Endothelial cell of umbilical vein (primary cell): ENCODE measurements around the gene SPSB2. TPM values are rescaled to one million over a fixed set of nuclear protein-coding genes. Genes with fewer than 3 reads are reported as not detected.

Experiments
- BruUV-seq: library from RNA; stranded (reverse); fragments of 400-500 nt; replicated peaks from 2 replicates; lab custom pipeline; 2021; lab: Mats Ljungman, UMichigan
- CTCF ChIA-PET: fragments of 300-600, 350-600 bp; sonication (Branson Sonifier 250); formaldehyde crosslinking; loops from one replicate; lab custom pipeline; 2021; ENCODE audit warnings: antibody characterized with exemption, inconsistent platforms; lab: Charles Lee
- POLR2A ChIA-PET: fragments of 300-600, 350-600 bp; sonication (Branson Sonifier 250); formaldehyde crosslinking; loops from one replicate; lab custom pipeline; 2021; ENCODE audit warnings: antibody characterized with exemption, inconsistent platforms; lab: Charles Lee
- DNase-seq: peaks from one replicate; pipeline ENCODE4 v3.0.0-alpha.2; 2011; ENCODE audit warnings: low read depth, low spot score
- FAIRE-seq: peaks from 2 replicates; lab custom pipeline; 2011; peaks lifted over from hg19 to GRCh38; lab: Jason Lieb, UNC
- H2AFZ ChIP-seq: 2 replicates; pipeline ENCODE4 v1.6.0; 2012; ENCODE audit warnings: low read depth, low read length, control low read depth, inconsistent platforms
- H3K27ac ChIP-seq: 2 replicates; pipeline ENCODE4 v1.5.1; 2011; ENCODE audit warnings: low read depth, mild to moderate bottlenecking, control low read depth, low read length, moderate library complexity; ENCODE audit not compliant: insufficient read depth
- H3K27me3 ChIP-seq, 2 experiments: 2 replicates each; pipeline versions ENCODE4 v1.6.0 to v1.6.1; 2011; ENCODE audit warnings: low read length in 2 of 2, mixed read lengths in 1 of 2; ENCODE audit not compliant: control insufficient read depth in 2 of 2, insufficient read depth in 2 of 2
- H3K36me3 ChIP-seq, 2 experiments: 2 replicates in 1 of 2; 3 replicates in 1 of 2; pipeline ENCODE4 v1.5.1; 2011; ENCODE audit warnings: low read length in 2 of 2, mild to moderate bottlenecking in 1 of 2, moderate library complexity in 1 of 2; ENCODE audit not compliant: control insufficient read depth in 2 of 2, insufficient read depth in 2 of 2; ENCODE audit errors: extremely low read depth in 1 of 2
- H3K4me1 ChIP-seq: 3 replicates; pipeline ENCODE4 v1.5.1; 2011; ENCODE audit warnings: mild to moderate bottlenecking, low read length; ENCODE audit not compliant: control insufficient read depth, insufficient read depth; ENCODE audit errors: extremely low read depth
- H3K4me2 ChIP-seq: 2 replicates; pipeline ENCODE4 v1.6.1; 2011; ENCODE audit warnings: low read length, control low read depth, mixed read lengths; ENCODE audit not compliant: insufficient read depth
- H3K4me3 ChIP-seq, 3 experiments: fragments of 200-600 bp in 1 of 3; sonication (generic), shearing (Covaris generic) in 1 of 3; replicated peaks in 1 of 3; 2 replicates each; pipeline ENCODE4 v1.5.1; 2011 to 2016; ENCODE audit warnings: control low read depth in 3 of 3, low read length in 3 of 3, mild to moderate bottlenecking in 2 of 3, inconsistent platforms in 1 of 3, low read depth in 1 of 3, moderate library complexity in 1 of 3; ENCODE audit not compliant: insufficient read depth in 1 of 3
- H3K79me2 ChIP-seq: 2 replicates; pipeline ENCODE4 v1.6.0; 2012; ENCODE audit warnings: low read length, inconsistent platforms; ENCODE audit not compliant: control insufficient read depth, insufficient read depth
- H3K9ac ChIP-seq: replicated peaks from 2 replicates; pipeline ENCODE3; 2011; ENCODE audit warnings: low read length, control low read depth; ENCODE audit not compliant: insufficient read depth; ENCODE audit errors: extremely low read depth
- H3K9me1 ChIP-seq: replicated peaks from 3 replicates; pipeline ENCODE4 v1.6.0; 2011; ENCODE audit warnings: mild to moderate bottlenecking, low read length; ENCODE audit not compliant: control insufficient read depth, insufficient read depth; ENCODE audit errors: extremely low read depth
- H3K9me3 ChIP-seq: replicated peaks from 2 replicates; pipeline ENCODE4 v1.5.1; 2012; ENCODE audit warnings: low read length, inconsistent platforms; ENCODE audit not compliant: control insufficient read depth, insufficient read depth
- H4K20me1 ChIP-seq: replicated peaks from 2 replicates; pipeline ENCODE3; 2011; ENCODE audit warnings: mild to moderate bottlenecking, low read length; ENCODE audit not compliant: control insufficient read depth, insufficient read depth; ENCODE audit errors: extremely low read depth
- CTCF ChIP-seq, 2 donors: IDR thresholded peaks; 1 replicate in 1 of 2; 2 replicates in 1 of 2; pipeline ENCODE4 v1.5.1; 2011; ENCODE audit warnings: low read length in 2 of 2, mild to moderate bottlenecking in 2 of 2, moderate library complexity in 2 of 2, control low read depth in 1 of 2, inconsistent platforms in 1 of 2, low read depth in 1 of 2; ENCODE audit not compliant: insufficient read depth in 1 of 2; ENCODE audit errors: extremely low read depth in 1 of 2
- JUN ChIP-seq: IDR thresholded peaks from 2 replicates; pipeline ENCODE4 v1.6.1; 2011; ENCODE audit warnings: borderline replicate concordance, low read depth; ENCODE audit not compliant: insufficient read length, insufficient read depth
- POLR2A ChIP-seq: IDR thresholded peaks from 2 replicates; pipeline ENCODE4 v1.6.1; 2012; ENCODE audit warnings: low read depth, mild to moderate bottlenecking, control low read depth, low read length
- dilution Hi-C: fragments of 300-500 bp; cut with MboI; formaldehyde crosslinking; loops from one replicate; pipeline ENCODE4 v1.15.0; 2019; ENCODE audit warnings: low sequenced_read_pairs; ENCODE audit not compliant: extremely low pct_ligation_motif_present
- intact Hi-C: fragments of 100-400 bp; cut with micrococcal nuclease; formaldehyde crosslinking; loops from one replicate; pipeline ENCODE4 v1.10.0; 2022
- polyA plus RNA-seq, 4 experiments: library from polyadenylated mRNA; depleted of rRNA in 3 of 4; stranded (reverse) in 3 of 4; unstranded in 1 of 4; fragments of >200 nt; gene quantifications; 2 replicates each; pipeline versions ENCODE4 v1.2.1 to v1.2.3, GENCODE V29; 2011 to 2012; ENCODE audit warnings: missing spikeins in 1 of 4
- total RNA-seq: library from RNA; stranded (reverse); gene quantifications from 2 replicates; pipeline ENCODE4 v1.2.3, GENCODE V29; 2021

The SPSB2 gene
- total and polyA plus RNA-seq, 2 donors (not counting 3 experiments of a cell fraction or from before 2014, with no cell fraction given): 3.8 to 6.9 TPM

GRCh38 chr12:6827982-6828780 is 44.9 kb downstream of the SPSB2 start, which contains the start of gene P3H3:
Gene P3H3, plus strand, starts transcription at chr12:6828407. Its CDS starts 34 bp downstream, at chr12:6828441.
- peak within 1 kb of the TSS; percentile 62 to 89 (median 80) for H3K4me3 ChIP-seq
- peaks cover 25% of the 10 kb centered on the region for H3K79me2 ChIP-seq
- peak within 1 kb of the TSS; percentile 29 for H3K27ac ChIP-seq
- H3K4me1 ChIP-seq: peaks cover 20% of the 10 kb centered on the region
- H3K9me1 ChIP-seq: no peaks in the 10 kb centered on the region
- BruUV-seq: no TSS peak
- intact Hi-C loops (no loop called here), dilution Hi-C loops (no loop called here)
- peak; percentile 74 for FAIRE-seq
- DNase-seq: peak; percentile 56
- H4K20me1 ChIP-seq: no peaks in the 10 kb centered on the region
- peaks cover 0 to 8% of the 10 kb centered on the region in 2 experiments for H3K36me3 ChIP-seq
- peak within 1 kb of the TSS; percentile 76 for H3K9ac ChIP-seq
- no peaks in the 10 kb centered on the region for H3K9me3 ChIP-seq
- H3K4me2 ChIP-seq: peak within 1 kb of the TSS; percentile 81
- POLR2A ChIA-PET: interaction anchor here (1.2 kb wide), 1 partner anchor 75 kb away, joined by 3 read pairs; the partner anchor contains the start of gene MLF2
- CTCF ChIA-PET: interaction anchor here (0.6 to 12.0 kb wide), 6 partner anchors 47 to 208 kb away, joined by 3 to 148 read pairs (median 7); partner anchors contain the start of genes MLF2 and PTMS
- H2AFZ ChIP-seq: peak within 1 kb of the TSS; percentile 84
- peak in 1 of 2 donors; percentile 12 for TF ChIP-seq CTCF (IDR thresholded peaks at IDR 0.05; ENCODE audit: extremely low read depth in 1 of 2, insufficient read depth in 1 of 2, low read depth in 1 of 2, low read length in 2 of 2)
- TF ChIP-seq JUN: no peak
- peak; percentile 47 for TF ChIP-seq POLR2A
- no peaks in the 10 kb centered on the region for H3K27me3 ChIP-seq
